IPS DF 6.9 (cell line): ENCODE measurements around the gene BMAL1.

Source experiments
- DNase-seq: peaks from one replicate; pipeline ENCODE4 v3.0.0-alpha.2; 2013; ENCODE audit warnings: low read depth, low spot score
- H3K27ac ChIP-seq: one replicate; pipeline ENCODE4 v1.5.1; 2013; ENCODE audit warnings: low read length, control low read depth
- H3K27me3 ChIP-seq: 2 replicates; pipeline ENCODE4 v1.6.1; 2013; ENCODE audit warnings: mild to moderate bottlenecking, low read length; ENCODE audit not compliant: control insufficient read depth, insufficient read depth
- H3K36me3 ChIP-seq: 2 replicates; pipeline ENCODE4 v1.6.1; 2013; ENCODE audit warnings: low read length; ENCODE audit not compliant: control insufficient read depth, insufficient read depth
- H3K4me1 ChIP-seq: 2 replicates; pipeline ENCODE4 v1.6.1; 2013; ENCODE audit warnings: low read length; ENCODE audit not compliant: control insufficient read depth, insufficient read depth
- H3K4me3 ChIP-seq: 2 replicates; pipeline ENCODE4 v1.5.1; 2013; ENCODE audit warnings: mild to moderate bottlenecking, low read length
- H3K9me3 ChIP-seq: 2 replicates; pipeline ENCODE4 v1.6.1; 2013; ENCODE audit warnings: low read length, inconsistent platforms; ENCODE audit not compliant: control insufficient read depth, insufficient read depth
- WGBS: extraction: QIAGEN DNeasy Blood & Tissue Kit; methylation state at CpG from one replicate; pipeline ENCODE4 v1.1.7; 2013; ENCODE audit warnings: mixed read lengths, missing lambda C conversion rate; ENCODE audit not compliant: insufficient read length, insufficient coverage; 5-methylcytosine and 5-hydroxymethylcytosine counted together

BMAL1 gene

GRCh38 chr11:13277768-13278608 is at the start of gene BMAL1:
Gene BMAL1, plus strand, starts transcription at chr11:13277790. Its CDS starts 76,519 bp downstream, at chr11:13354309.
- Histone ChIP-seq H3K4me1 (peaks cover 1% of the 10 kb centered on the region), H3K9me3 (no peaks in the 10 kb centered on the region), H3K36me3 (no peaks in the 10 kb centered on the region), H3K27me3 (peaks cover 18% of the 10 kb centered on the region), H3K4me3 (peak within 1 kb of the TSS; percentile 56; the same call in 1 of the 2 replicates), H3K27ac (no peak within 1 kb of the TSS)
- no peak for DNase-seq
- no CpG with 5 or more reads among the region's 95 CpGs for WGBS

GRCh38 chr11:13228572-13228971 is 49.0 kb upstream of the BMAL1 start:
- no peak for DNase-seq
- Histone ChIP-seq H3K9me3 (no peaks in the 10 kb centered on the region), H3K4me3 (no peak overlapping the region), H3K4me1 (no peaks in the 10 kb centered on the region), H3K36me3 (no peaks in the 10 kb centered on the region), H3K27ac (no peak overlapping the region), H3K27me3 (no peaks in the 10 kb centered on the region)
- no CpG with 5 or more reads among the region's 4 CpGs for WGBS

GRCh38 chr11:13229136-13229535 is 48.5 kb upstream of the BMAL1 start:
- no peak overlapping the region for H3K27ac ChIP-seq
- no peak for DNase-seq
- no peaks in the 10 kb centered on the region for H3K27me3 ChIP-seq
- no peak overlapping the region for H3K4me3 ChIP-seq
- H3K4me1 ChIP-seq: no peaks in the 10 kb centered on the region
- no peaks in the 10 kb centered on the region for H3K9me3 ChIP-seq
- WGBS: no CpG with 5 or more reads among the region's 4 CpGs
- no peaks in the 10 kb centered on the region for H3K36me3 ChIP-seq

GRCh38 chr11:13229711-13230318 is 47.8 kb upstream of the BMAL1 start:
- Histone ChIP-seq H3K4me1 (no peaks in the 10 kb centered on the region), H3K27ac (no peak overlapping the region)
- no CpG with 5 or more reads among the region's 2 CpGs for WGBS

GRCh38 chr11:13233173-13233745 is 44.3 kb upstream of the BMAL1 start:
- H3K27ac ChIP-seq: no peak overlapping the region
- WGBS: no CpG with 5 or more reads among the region's 1 CpG
- H3K27me3 ChIP-seq: no peaks in the 10 kb centered on the region
- no peak for DNase-seq
- no peaks in the 10 kb centered on the region for H3K36me3 ChIP-seq
- H3K4me1 ChIP-seq: no peaks in the 10 kb centered on the region
- H3K4me3 ChIP-seq: no peak overlapping the region
- no peaks in the 10 kb centered on the region for H3K9me3 ChIP-seq

More at GRCh38 chr11:13229711-13230318, 47.8 kb upstream of the BMAL1 start:
- Histone ChIP-seq H3K4me3 (no peak overlapping the region), H3K27me3 (no peaks in the 10 kb centered on the region), H3K36me3 (no peaks in the 10 kb centered on the region), H3K9me3 (no peaks in the 10 kb centered on the region)
- DNase-seq: no peak

GRCh38 chr11:13235895-13236294 is 41.7 kb upstream of the BMAL1 start:
- Histone ChIP-seq H3K9me3 (no peaks in the 10 kb centered on the region), H3K27me3 (no peaks in the 10 kb centered on the region), H3K4me1 (no peaks in the 10 kb centered on the region), H3K36me3 (no peaks in the 10 kb centered on the region), H3K4me3 (no peak overlapping the region), H3K27ac (no peak overlapping the region)
- WGBS: no CpG with 5 or more reads among the region's 3 CpGs
- DNase-seq: no peak

- Histone ChIP-seq H3K27me3 (no peaks in the 10 kb centered on the region), H3K36me3 (no peaks in the 10 kb centered on the region), H3K4me1 (no peaks in the 10 kb centered on the region), H3K27ac (no peak overlapping the region), H3K4me3 (no peak overlapping the region), H3K9me3 (no peaks in the 10 kb centered on the region)
- no CpG with 5 or more reads among the region's 2 CpGs for WGBS
- no peak for DNase-seq
Measured at GRCh38 chr11:13236626-13237025, 41.0 kb upstream of the BMAL1 start.

- Histone ChIP-seq H3K36me3 (no peaks in the 10 kb centered on the region), H3K27ac (no peak overlapping the region), H3K9me3 (no peaks in the 10 kb centered on the region), H3K4me3 (no peak overlapping the region), H3K27me3 (no peaks in the 10 kb centered on the region), H3K4me1 (no peaks in the 10 kb centered on the region)
- no CpG with 5 or more reads among the region's 7 CpGs for WGBS
- no peak for DNase-seq
Measured at GRCh38 chr11:13237761-13238160, 39.8 kb upstream of the BMAL1 start.

GRCh38 chr11:13238879-13239514 is 38.6 kb upstream of the BMAL1 start:
- no peaks in the 10 kb centered on the region for H3K27me3 ChIP-seq
- no CpG with 5 or more reads among the region's 4 CpGs for WGBS
- no peaks in the 10 kb centered on the region for H3K9me3 ChIP-seq
- DNase-seq: peak; percentile 45
- no peaks in the 10 kb centered on the region for H3K4me1 ChIP-seq
- H3K36me3 ChIP-seq: no peaks in the 10 kb centered on the region
- no peak overlapping the region for H3K4me3 ChIP-seq
- H3K27ac ChIP-seq: no peak overlapping the region

GRCh38 chr11:13242564-13242963 is 35.0 kb upstream of the BMAL1 start:
- no peak for DNase-seq
- Histone ChIP-seq H3K9me3 (no peaks in the 10 kb centered on the region), H3K4me3 (no peak overlapping the region), H3K27me3 (no peaks in the 10 kb centered on the region), H3K4me1 (no peaks in the 10 kb centered on the region), H3K27ac (no peak overlapping the region), H3K36me3 (no peaks in the 10 kb centered on the region)
- no CpG with 5 or more reads among the region's 3 CpGs for WGBS
